ENCODE results near the gene LRRIQ3. TPM values are rescaled to one million over a fixed set of nuclear protein-coding genes. Genes with fewer than 3 reads are reported as not detected.
A peak's percentile ranks its signal among the peaks of the same experiment; 100 is the strongest.

Gene LRRIQ3
- 1 to 10 TPM; 2.2 TPM for total RNA-seq
- 1 to 10 TPM; 3.2 to 3.3 TPM for polyA plus RNA-seq

GRCh38 chr1:74197657-74198552 is at the start of gene LRRIQ3, which contains the start of gene FPGT:
Gene LRRIQ3 (minus strand): TSS chr1:74198176. CDS start chr1:74183684, 14,492 bp downstream.
Gene FPGT (plus strand): TSS chr1:74198242. CDS start chr1:74198279, 37 bp downstream.
- peak within 1 kb of the TSS; percentile 79 to 92 for H3K4me3 ChIP-seq (ENCODE audit: low read length in 2 of 2)
- POLR2A ChIA-PET (ENCODE audit: partially characterized antibody): interaction anchor here (1.1 to 2.6 kb wide), 2 partner anchors 20 to 535 kb away, joined by 3 to 15 read pairs; partner anchors contain the start of genes CRYZ and TYW3

GRCh38 chr1:74246315-74246714 is 48.3 kb upstream of the LRRIQ3 start:
- CTCF ChIA-PET (ENCODE audit: partially characterized antibody): no interaction called here
- POLR2A ChIA-PET (ENCODE audit: partially characterized antibody): interaction anchor here (0.6 kb wide), 1 partner anchor 137 kb away, joined by 3 read pairs; no protein-coding TSS in a partner anchor
- intact Hi-C loops (cut with micrococcal nuclease): no loop called here
- no peaks in the 10 kb centered on the region for H3K27me3 ChIP-seq (ENCODE audit: insufficient read depth, low read length)
- no peak overlapping the region for H3K4me3 Mint-ChIP-seq
- no peaks in the 10 kb centered on the region for H3K4me1 ChIP-seq (ENCODE audit: insufficient read depth, low read length)
- no peaks in the 10 kb centered on the region for H3K9me3 ChIP-seq (ENCODE audit: control insufficient read depth in 1 of 2, low read length in 2 of 2)
- no peaks in the 10 kb centered on the region for H3K27me3 Mint-ChIP-seq
- H3K9me3 Mint-ChIP-seq: peaks cover 0 to 3% (median 0%) of the 10 kb centered on the region in 8 donors
- no peak overlapping the region for H3K27ac Mint-ChIP-seq
- H3K4me1 Mint-ChIP-seq: no peaks in the 10 kb centered on the region
- no peaks in the 10 kb centered on the region for H3K36me3 ChIP-seq (ENCODE audit: insufficient read depth, low read length)
- H3K27ac ChIP-seq (ENCODE audit: low read depth, low read length): no peak overlapping the region
- no peak overlapping the region for H3K4me3 ChIP-seq (ENCODE audit: low read length in 2 of 2)
- H3K36me3 Mint-ChIP-seq: no peaks in the 10 kb centered on the region
- no peak for DNase-seq

More at GRCh38 chr1:74197657-74198552, at the start of gene LRRIQ3, which contains the start of gene FPGT:
- Histone ChIP-seq H3K27me3 (ENCODE audit: insufficient read depth, low read length) (no peaks in the 10 kb centered on the region), H3K4me1 (ENCODE audit: insufficient read depth, low read length) (peaks cover 22% of the 10 kb centered on the region), H3K36me3 (ENCODE audit: insufficient read depth, low read length) (no peaks in the 10 kb centered on the region), H3K27ac (ENCODE audit: low read depth, low read length) (peak within 1 kb of the TSS; percentile 62), H3K9me3 (ENCODE audit: control insufficient read depth in 1 of 2, low read length in 2 of 2) (no peaks in the 10 kb centered on the region)
- intact Hi-C loops (cut with micrococcal nuclease): loop anchor here (1.0 to 5.0 kb wide), 3 partner anchors 12 to 1589 kb away; partner anchors contain the start of genes CRYZ, RABGGTB and TYW3
- H3K9me3 Mint-ChIP-seq: no peaks in the 10 kb centered on the region
- peak; percentile 93 to 97 (median 97) for DNase-seq
- peaks cover 10 to 24% (median 17%) of the 10 kb centered on the region in 4 donors for H3K4me1 Mint-ChIP-seq
- H3K4me3 Mint-ChIP-seq: peak within 1 kb of the TSS; percentile 91 to 96 (median 94)
- no peaks in the 10 kb centered on the region for H3K27me3 Mint-ChIP-seq
- peak within 1 kb of the TSS; percentile 91 to 98 (median 96) for H3K27ac Mint-ChIP-seq
- H3K36me3 Mint-ChIP-seq: peaks cover 13 to 19% of the 10 kb centered on the region in 2 donors
- CTCF ChIA-PET (ENCODE audit: partially characterized antibody): interaction anchor here (1.2 kb wide), 1 partner anchor 536 kb away, joined by 4 read pairs; the partner anchor contains the start of gene TYW3

- Histone ChIP-seq H3K36me3 (ENCODE audit: insufficient read depth, low read length) (no peaks in the 10 kb centered on the region), H3K27me3 (ENCODE audit: insufficient read depth, low read length) (no peaks in the 10 kb centered on the region), H3K27ac (ENCODE audit: low read depth, low read length) (no peak overlapping the region), H3K9me3 (ENCODE audit: control insufficient read depth in 1 of 2, low read length in 2 of 2) (no peaks in the 10 kb centered on the region), H3K4me1 (ENCODE audit: insufficient read depth, low read length) (no peaks in the 10 kb centered on the region), H3K4me3 (ENCODE audit: low read length in 2 of 2) (no peak overlapping the region)
- Mint-ChIP-seq H3K27me3 (no peaks in the 10 kb centered on the region), H3K9me3 (peaks cover 0 to 3% (median 0%) of the 10 kb centered on the region in 8 donors), H3K36me3 (no peaks in the 10 kb centered on the region), H3K4me1 (no peaks in the 10 kb centered on the region), H3K4me3 (no peak overlapping the region), H3K27ac (no peak overlapping the region)
- intact Hi-C loops (cut with micrococcal nuclease): no loop called here
- ChIA-PET CTCF (ENCODE audit: partially characterized antibody) (no interaction called here), POLR2A (ENCODE audit: partially characterized antibody) (no interaction called here)
- no peak for DNase-seq
Observed at GRCh38 chr1:74245168-74245772, 47.3 kb upstream of the LRRIQ3 start.

- Mint-ChIP-seq H3K27ac (no peak overlapping the region), H3K4me3 (no peak overlapping the region), H3K27me3 (peaks cover 0 to 3% of the 10 kb centered on the region in 2 donors), H3K36me3 (no peaks in the 10 kb centered on the region), H3K9me3 (peaks cover 0 to 4% (median 0%) of the 10 kb centered on the region in 8 donors), H3K4me1 (no peaks in the 10 kb centered on the region)
- DNase-seq: no peak
- ChIA-PET CTCF (ENCODE audit: partially characterized antibody) (no interaction called here), POLR2A (ENCODE audit: partially characterized antibody) (no interaction called here)
- intact Hi-C loops (cut with micrococcal nuclease): no loop called here
- Histone ChIP-seq H3K36me3 (ENCODE audit: insufficient read depth, low read length) (no peaks in the 10 kb centered on the region), H3K4me3 (ENCODE audit: low read length in 2 of 2) (no peak overlapping the region), H3K27me3 (ENCODE audit: insufficient read depth, low read length) (no peaks in the 10 kb centered on the region), H3K9me3 (ENCODE audit: control insufficient read depth in 1 of 2, low read length in 2 of 2) (no peaks in the 10 kb centered on the region), H3K4me1 (ENCODE audit: insufficient read depth, low read length) (no peaks in the 10 kb centered on the region), H3K27ac (ENCODE audit: low read depth, low read length) (no peak overlapping the region)
Observed at GRCh38 chr1:74237787-74238186, 39.8 kb upstream of the LRRIQ3 start.

GRCh38 chr1:74237035-74237434 is 39.1 kb upstream of the LRRIQ3 start:
- H3K4me3 Mint-ChIP-seq: no peak overlapping the region
- H3K27me3 Mint-ChIP-seq: peaks cover 0 to 3% of the 10 kb centered on the region in 2 donors
- DNase-seq: no peak
- no peak overlapping the region for H3K27ac ChIP-seq (ENCODE audit: low read depth, low read length)
- no peak overlapping the region for H3K4me3 ChIP-seq (ENCODE audit: low read length in 2 of 2)
- no peaks in the 10 kb centered on the region for H3K9me3 ChIP-seq (ENCODE audit: control insufficient read depth in 1 of 2, low read length in 2 of 2)
- no peaks in the 10 kb centered on the region for H3K4me1 Mint-ChIP-seq
- no peaks in the 10 kb centered on the region for H3K36me3 ChIP-seq (ENCODE audit: insufficient read depth, low read length)
- H3K27ac Mint-ChIP-seq: no peak overlapping the region
- peaks cover 0 to 11% (median 2%) of the 10 kb centered on the region in 8 donors for H3K9me3 Mint-ChIP-seq
- ChIA-PET POLR2A (ENCODE audit: partially characterized antibody) (no interaction called here), CTCF (ENCODE audit: partially characterized antibody) (no interaction called here)
- no peaks in the 10 kb centered on the region for H3K27me3 ChIP-seq (ENCODE audit: insufficient read depth, low read length)
- intact Hi-C loops (cut with micrococcal nuclease): no loop called here
- H3K36me3 Mint-ChIP-seq: no peaks in the 10 kb centered on the region
- no peaks in the 10 kb centered on the region for H3K4me1 ChIP-seq (ENCODE audit: insufficient read depth, low read length)

- Histone ChIP-seq H3K36me3 (ENCODE audit: insufficient read depth, low read length) (no peaks in the 10 kb centered on the region), H3K4me3 (ENCODE audit: low read length in 2 of 2) (no peak overlapping the region), H3K27me3 (ENCODE audit: insufficient read depth, low read length) (no peaks in the 10 kb centered on the region), H3K9me3 (ENCODE audit: control insufficient read depth in 1 of 2, low read length in 2 of 2) (no peaks in the 10 kb centered on the region), H3K27ac (ENCODE audit: low read depth, low read length) (no peak overlapping the region), H3K4me1 (ENCODE audit: insufficient read depth, low read length) (no peaks in the 10 kb centered on the region)
- Mint-ChIP-seq H3K4me3 (no peak overlapping the region), H3K4me1 (no peaks in the 10 kb centered on the region), H3K27me3 (peaks cover 0 to 3% of the 10 kb centered on the region in 2 donors), H3K27ac (no peak overlapping the region), H3K9me3 (peaks cover 0 to 11% (median 2%) of the 10 kb centered on the region in 8 donors), H3K36me3 (no peaks in the 10 kb centered on the region)
- no peak for DNase-seq
- ChIA-PET CTCF (ENCODE audit: partially characterized antibody) (no interaction called here), POLR2A (ENCODE audit: partially characterized antibody) (no interaction called here)
- intact Hi-C loops (cut with micrococcal nuclease): no loop called here
Observed at GRCh38 chr1:74236440-74236839, 38.5 kb upstream of the LRRIQ3 start.

GRCh38 chr1:74235153-74235552 is 37.2 kb upstream of the LRRIQ3 start, which contains the start of gene TNNI3K:
Gene TNNI3K (plus strand): TSS chr1:74235387. CDS start chr1:74235452, 65 bp downstream.
- H3K4me3 ChIP-seq (ENCODE audit: low read length in 2 of 2): no peak within 1 kb of the TSS
- H3K4me3 Mint-ChIP-seq: no peak within 1 kb of the TSS
- no peaks in the 10 kb centered on the region for H3K9me3 ChIP-seq (ENCODE audit: control insufficient read depth in 1 of 2, low read length in 2 of 2)
- H3K27me3 ChIP-seq (ENCODE audit: insufficient read depth, low read length): no peaks in the 10 kb centered on the region
- H3K27me3 Mint-ChIP-seq: peaks cover 0 to 3% of the 10 kb centered on the region in 2 donors
- no peaks in the 10 kb centered on the region for H3K4me1 ChIP-seq (ENCODE audit: insufficient read depth, low read length)
- peaks cover 0 to 14% (median 5%) of the 10 kb centered on the region in 8 donors for H3K9me3 Mint-ChIP-seq
- H3K27ac Mint-ChIP-seq: no peak within 1 kb of the TSS
- DNase-seq: no peak
- H3K4me1 Mint-ChIP-seq: no peaks in the 10 kb centered on the region
- ChIA-PET POLR2A (ENCODE audit: partially characterized antibody) (no interaction called here), CTCF (ENCODE audit: partially characterized antibody) (no interaction called here)
- intact Hi-C loops (cut with micrococcal nuclease): no loop called here
- H3K36me3 Mint-ChIP-seq: no peaks in the 10 kb centered on the region
- no peak within 1 kb of the TSS for H3K27ac ChIP-seq (ENCODE audit: low read depth, low read length)
- no peaks in the 10 kb centered on the region for H3K36me3 ChIP-seq (ENCODE audit: insufficient read depth, low read length)
